Stimulated activated memory B cell treated with anti-CD40 and anti-IgM and Interleukin-4, amounts not matched to agents 10 μg/mL and 1 μg/mL and 100 μg/mL, for 72 hours (primary cell): ENCODE measurements around the gene NRF1.
"Not testable (repeated sequence)": the region's sequence is repeated elsewhere in the genome, so short reads cannot be mapped to it uniquely, and the experiment has no call there.

ENCODE experiments used
- ATAC-seq: fragments of 150-1000 bp; cut with Tn5 transposase; 2 replicates; pipeline ENCODE4 v1.10.0; 2021
- H3K27ac Mint-ChIP-seq: one replicate; pipeline ENCODE4 v1.8.0; 2022; ENCODE audit warnings: mild to moderate bottlenecking, mixed read lengths
- H3K27me3 Mint-ChIP-seq: one replicate; pipeline ENCODE4 v1.8.0; 2022; ENCODE audit warnings: mixed read lengths
- H3K36me3 Mint-ChIP-seq: one replicate; pipeline ENCODE4 v1.8.0; 2022; ENCODE audit warnings: mixed read lengths
- H3K4me1 Mint-ChIP-seq: one replicate; pipeline ENCODE4 v1.8.0; 2022; ENCODE audit warnings: mixed read lengths
- H3K4me3 Mint-ChIP-seq: one replicate; pipeline ENCODE4 v1.8.0; 2022; ENCODE audit warnings: mild to moderate bottlenecking, moderate library complexity, mixed read lengths
- H3K9me3 Mint-ChIP-seq: one replicate; pipeline ENCODE4 v1.8.0; 2022; ENCODE audit warnings: mixed read lengths

Gene NRF1

GRCh38 chr7:129789000-129789399 lies 177.5 kb downstream of the NRF1 start:
- H3K4me1 Mint-ChIP-seq, result peaks cover 24% of the 10 kb centered on the region
- H3K4me3 Mint-ChIP-seq, result no peak overlapping the region
- H3K36me3 Mint-ChIP-seq, result no peaks in the 10 kb centered on the region
- H3K9me3 Mint-ChIP-seq, result no peaks in the 10 kb centered on the region
- peaks cover 72% of the 10 kb centered on the region for H3K27me3 Mint-ChIP-seq
- no peak for ATAC-seq
- H3K27ac Mint-ChIP-seq, result no peak overlapping the region

GRCh38 chr7:129789652-129790051 lies 178.1 kb downstream of the NRF1 start:
- ATAC-seq, result no peak
- H3K4me1 Mint-ChIP-seq, result peaks cover 21% of the 10 kb centered on the region
- no peak overlapping the region for H3K4me3 Mint-ChIP-seq
- H3K27ac Mint-ChIP-seq, result no peak overlapping the region
- peaks cover 67% of the 10 kb centered on the region for H3K27me3 Mint-ChIP-seq
- no peaks in the 10 kb centered on the region for H3K36me3 Mint-ChIP-seq
- H3K9me3 Mint-ChIP-seq, result no peaks in the 10 kb centered on the region

GRCh38 chr7:129790136-129790535 lies 178.6 kb downstream of the NRF1 start:
- Mint-ChIP-seq H3K4me3 (no peak overlapping the region), H3K36me3 (no peaks in the 10 kb centered on the region), H3K9me3 (no peaks in the 10 kb centered on the region), H3K27me3 (peaks cover 62% of the 10 kb centered on the region), H3K4me1 (peaks cover 16% of the 10 kb centered on the region), H3K27ac (no peak overlapping the region)
- no peak for ATAC-seq

GRCh38 chr7:129792721-129793120 lies 181.2 kb downstream of the NRF1 start:
- H3K4me1 Mint-ChIP-seq, result no peaks in the 10 kb centered on the region

GRCh38 chr7:129793506-129794310 lies 182.2 kb downstream of the NRF1 start:
- H3K27ac Mint-ChIP-seq, result no peak overlapping the region
- no peaks in the 10 kb centered on the region for H3K4me1 Mint-ChIP-seq
- H3K36me3 Mint-ChIP-seq, result no peaks in the 10 kb centered on the region
- no peak overlapping the region for H3K4me3 Mint-ChIP-seq
- H3K9me3 Mint-ChIP-seq, result no peaks in the 10 kb centered on the region
- H3K27me3 Mint-ChIP-seq, result peaks cover 44% of the 10 kb centered on the region
- no peak for ATAC-seq

More at GRCh38 chr7:129792721-129793120, 181.2 kb downstream of the NRF1 start:
- ATAC-seq, result no peak
- H3K4me3 Mint-ChIP-seq, result no peak overlapping the region
- no peaks in the 10 kb centered on the region for H3K36me3 Mint-ChIP-seq
- no peak overlapping the region for H3K27ac Mint-ChIP-seq
- H3K9me3 Mint-ChIP-seq, result no peaks in the 10 kb centered on the region
- peaks cover 39% of the 10 kb centered on the region for H3K27me3 Mint-ChIP-seq

- ATAC-seq, H3K9me3 Mint-ChIP-seq, H3K4me1 Mint-ChIP-seq, H3K4me3 Mint-ChIP-seq, H3K36me3 Mint-ChIP-seq, H3K27ac Mint-ChIP-seq: not testable (repeated sequence)
- H3K27me3 Mint-ChIP-seq, result peaks cover 37% of the 10 kb centered on the region
Measured at GRCh38 chr7:129794461-129794860, 182.9 kb downstream of the NRF1 start.

GRCh38 chr7:129796186-129796775 lies 184.8 kb downstream of the NRF1 start:
- no peaks in the 10 kb centered on the region for H3K4me1 Mint-ChIP-seq
- no peak overlapping the region for H3K27ac Mint-ChIP-seq
- H3K9me3 Mint-ChIP-seq, result no peaks in the 10 kb centered on the region
- peaks cover 24% of the 10 kb centered on the region for H3K27me3 Mint-ChIP-seq
- H3K4me3 Mint-ChIP-seq, result no peak overlapping the region
- ATAC-seq, result no peak
- H3K36me3 Mint-ChIP-seq, result no peaks in the 10 kb centered on the region

- H3K36me3 Mint-ChIP-seq, result no peaks in the 10 kb centered on the region
- no peak overlapping the region for H3K4me3 Mint-ChIP-seq
- H3K9me3 Mint-ChIP-seq, result no peaks in the 10 kb centered on the region
- H3K27ac Mint-ChIP-seq, result no peak overlapping the region
- H3K27me3 Mint-ChIP-seq, result peaks cover 14% of the 10 kb centered on the region
- no peaks in the 10 kb centered on the region for H3K4me1 Mint-ChIP-seq
- no peak for ATAC-seq
Measured at GRCh38 chr7:129797214-129797789, 185.8 kb downstream of the NRF1 start.

GRCh38 chr7:129798616-129799349 lies 187.3 kb downstream of the NRF1 start:
- no peaks in the 10 kb centered on the region for H3K9me3 Mint-ChIP-seq
- no peaks in the 10 kb centered on the region for H3K36me3 Mint-ChIP-seq
- H3K27ac Mint-ChIP-seq, result no peak overlapping the region
- H3K4me3 Mint-ChIP-seq, result no peak overlapping the region
- no peaks in the 10 kb centered on the region for H3K4me1 Mint-ChIP-seq
- H3K27me3 Mint-ChIP-seq, result peaks cover 19% of the 10 kb centered on the region
- ATAC-seq, result no peak

- H3K4me3 Mint-ChIP-seq, result no peak overlapping the region
- no peak overlapping the region for H3K27ac Mint-ChIP-seq
- H3K27me3 Mint-ChIP-seq, result peaks cover 21% of the 10 kb centered on the region
- ATAC-seq, result peak; percentile 21
- no peaks in the 10 kb centered on the region for H3K9me3 Mint-ChIP-seq
- H3K4me1 Mint-ChIP-seq, result no peaks in the 10 kb centered on the region
- H3K36me3 Mint-ChIP-seq, result no peaks in the 10 kb centered on the region
Measured at GRCh38 chr7:129799350-129799955, 187.9 kb downstream of the NRF1 start.

- Mint-ChIP-seq H3K4me1 (no peaks in the 10 kb centered on the region), H3K9me3 (no peaks in the 10 kb centered on the region), H3K27me3 (peaks cover 21% of the 10 kb centered on the region), H3K27ac (no peak overlapping the region), H3K4me3 (no peak overlapping the region), H3K36me3 (no peaks in the 10 kb centered on the region)
- no peak for ATAC-seq
Measured at GRCh38 chr7:129800901-129801300, 189.4 kb downstream of the NRF1 start.

GRCh38 chr7:129801882-129802281 lies 190.4 kb downstream of the NRF1 start:
- H3K4me3 Mint-ChIP-seq, result no peak overlapping the region
- H3K27ac Mint-ChIP-seq, result no peak overlapping the region

GRCh38 chr7:129803546-129804081 lies 192.1 kb downstream of the NRF1 start:
- Mint-ChIP-seq H3K9me3 (no peaks in the 10 kb centered on the region), H3K4me3 (no peak overlapping the region), H3K27me3 (peaks cover 10% of the 10 kb centered on the region), H3K4me1 (no peaks in the 10 kb centered on the region), H3K36me3 (no peaks in the 10 kb centered on the region), H3K27ac (no peak overlapping the region)
- ATAC-seq, result no peak

More at GRCh38 chr7:129801882-129802281, 190.4 kb downstream of the NRF1 start:
- H3K27me3 Mint-ChIP-seq, result peaks cover 21% of the 10 kb centered on the region
- no peaks in the 10 kb centered on the region for H3K36me3 Mint-ChIP-seq
- no peak for ATAC-seq
- H3K4me1 Mint-ChIP-seq, result no peaks in the 10 kb centered on the region
- H3K9me3 Mint-ChIP-seq, result no peaks in the 10 kb centered on the region

- Mint-ChIP-seq H3K27ac (no peak overlapping the region), H3K36me3 (no peaks in the 10 kb centered on the region), H3K4me1 (no peaks in the 10 kb centered on the region), H3K9me3 (no peaks in the 10 kb centered on the region), H3K4me3 (no peak overlapping the region), H3K27me3 (peaks cover 10% of the 10 kb centered on the region)
- ATAC-seq, result no peak
Measured at GRCh38 chr7:129804111-129804889, 192.8 kb downstream of the NRF1 start.
